GM13976 (cell line): ENCODE results near the gene COX10.

Source experiments
- DNase-seq: peaks from one replicate; pipeline ENCODE4 v3.0.0; 2012; ENCODE audit warnings: low spot score
- in situ Hi-C: fragments of 300-500 bp; cut with MboI; formaldehyde crosslinking; loops from one replicate; pipeline ENCODE4 v1.12.0; 2022; ENCODE audit warnings: low sequenced_read_pairs, mixed read lengths, inconsistent platforms; ENCODE audit not compliant: unreplicated experiment
- TF ChIP-seq, protein P1 (sequence below): IDR thresholded peaks from 2 replicates; pipeline ENCODE4 v1.5.1; 2012; ENCODE audit warnings: borderline replicate concordance, mild to moderate bottlenecking; ENCODE audit not compliant: insufficient read depth; ENCODE audit errors: extremely low read depth, missing control alignments, control extremely low read depth

The COX10 gene

DNA sequence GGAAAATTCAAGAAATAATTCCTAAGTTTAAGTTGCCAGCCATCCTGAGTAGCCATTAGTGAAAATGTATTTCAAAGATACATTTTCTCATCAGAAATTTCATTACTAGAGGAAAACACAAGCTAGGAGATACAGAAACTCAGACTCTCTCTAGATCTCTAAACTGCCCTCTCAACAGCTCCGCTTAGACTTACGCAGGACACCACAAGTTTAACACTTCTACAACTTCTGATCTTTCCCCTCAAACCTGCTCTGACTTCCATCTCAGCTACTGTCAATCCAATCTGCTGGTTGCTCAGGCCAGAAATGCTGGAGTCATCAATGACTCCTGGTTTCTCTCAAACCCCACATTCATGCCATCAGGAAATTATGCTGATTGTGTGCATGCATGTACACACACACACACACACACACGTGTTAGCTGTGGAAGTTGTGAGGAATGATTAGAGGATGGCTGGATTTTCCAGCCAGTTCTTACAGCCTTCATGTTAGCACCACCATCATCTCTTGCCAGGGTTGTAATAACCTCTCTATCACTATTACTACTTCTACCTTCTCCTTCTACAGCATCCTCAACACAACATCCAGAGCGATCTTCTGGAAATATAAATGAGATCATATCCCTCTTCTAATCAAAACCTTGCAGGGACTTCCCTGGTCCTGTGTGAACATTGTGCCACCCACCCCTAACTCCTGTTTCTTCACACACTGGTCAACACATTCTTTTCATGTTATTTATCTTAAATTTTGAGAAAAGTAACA, 47.1 kb downstream of the COX10 start:
- no peak for DNase-seq
- TF ChIP-seq, protein P1, sequence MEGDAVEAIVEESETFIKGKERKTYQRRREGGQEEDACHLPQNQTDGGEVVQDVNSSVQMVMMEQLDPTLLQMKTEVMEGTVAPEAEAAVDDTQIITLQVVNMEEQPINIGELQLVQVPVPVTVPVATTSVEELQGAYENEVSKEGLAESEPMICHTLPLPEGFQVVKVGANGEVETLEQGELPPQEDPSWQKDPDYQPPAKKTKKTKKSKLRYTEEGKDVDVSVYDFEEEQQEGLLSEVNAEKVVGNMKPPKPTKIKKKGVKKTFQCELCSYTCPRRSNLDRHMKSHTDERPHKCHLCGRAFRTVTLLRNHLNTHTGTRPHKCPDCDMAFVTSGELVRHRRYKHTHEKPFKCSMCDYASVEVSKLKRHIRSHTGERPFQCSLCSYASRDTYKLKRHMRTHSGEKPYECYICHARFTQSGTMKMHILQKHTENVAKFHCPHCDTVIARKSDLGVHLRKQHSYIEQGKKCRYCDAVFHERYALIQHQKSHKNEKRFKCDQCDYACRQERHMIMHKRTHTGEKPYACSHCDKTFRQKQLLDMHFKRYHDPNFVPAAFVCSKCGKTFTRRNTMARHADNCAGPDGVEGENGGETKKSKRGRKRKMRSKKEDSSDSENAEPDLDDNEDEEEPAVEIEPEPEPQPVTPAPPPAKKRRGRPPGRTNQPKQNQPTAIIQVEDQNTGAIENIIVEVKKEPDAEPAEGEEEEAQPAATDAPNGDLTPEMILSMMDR: no peak
- in situ Hi-C loops: no loop called here

DNA sequence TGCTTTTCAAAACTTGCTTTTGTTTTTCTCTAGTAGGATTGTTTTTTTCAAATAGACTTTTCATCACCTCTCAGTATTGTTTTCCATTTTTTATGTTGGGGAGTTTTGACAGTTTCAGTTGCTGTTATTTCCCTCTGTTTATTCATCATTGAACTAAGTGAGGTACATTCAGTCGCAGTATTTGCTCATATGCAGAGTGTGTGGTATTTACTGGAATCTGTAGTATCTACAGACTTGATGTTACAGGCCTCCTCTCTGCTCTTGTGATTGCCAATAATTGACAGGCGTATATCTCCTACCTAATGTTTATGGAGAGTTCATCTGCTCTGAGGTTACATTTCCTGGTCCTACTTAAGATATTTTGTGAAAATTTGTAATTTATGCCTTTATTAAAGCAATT, 49.6 kb downstream of the COX10 start:
- TF ChIP-seq, protein P1: no peak
- in situ Hi-C loops: no loop called here
- DNase-seq: peak; percentile 11

DNA sequence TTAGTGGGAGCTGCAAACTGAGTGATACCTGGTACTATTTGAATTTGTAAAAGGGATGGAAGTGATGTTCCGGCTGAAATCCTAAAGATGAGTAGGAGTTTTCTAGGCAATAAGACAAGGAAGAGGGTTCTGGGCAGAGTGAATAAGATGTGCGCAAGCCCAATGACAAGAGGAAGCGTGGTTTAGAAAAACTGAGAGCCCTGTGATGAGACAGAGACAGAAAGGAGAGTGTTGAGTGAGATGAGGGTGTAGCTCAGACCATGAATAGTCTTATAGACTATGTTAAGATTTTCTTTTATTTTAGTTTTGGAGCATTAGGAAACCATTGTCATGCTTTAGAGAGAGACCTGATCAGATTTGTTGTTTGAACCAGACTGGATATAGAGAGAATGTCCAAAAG, 50.2 kb downstream of the COX10 start:
- in situ Hi-C loops: no loop called here
- DNase-seq: no peak
- TF ChIP-seq, protein P1: no peak

DNA sequence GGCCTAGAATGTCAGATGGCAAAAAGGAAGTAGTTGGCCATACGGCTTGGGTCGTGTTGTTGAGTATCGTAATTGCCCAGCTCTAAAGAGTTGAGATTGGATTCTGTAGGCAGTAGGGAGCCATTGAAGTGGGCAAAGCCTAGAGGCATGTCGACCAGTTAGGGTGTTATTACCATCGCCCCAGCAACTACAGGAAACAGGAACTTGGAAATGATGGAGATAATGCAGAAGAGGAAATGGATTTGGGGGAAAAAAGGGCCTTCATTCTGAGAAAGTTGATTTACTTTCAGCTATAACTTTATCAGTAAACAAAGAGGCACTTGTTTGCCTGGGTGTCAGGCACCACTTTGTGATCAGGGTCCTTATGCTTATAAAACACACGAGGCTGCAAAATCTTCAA, 52.6 kb downstream of the COX10 start:
- DNase-seq: no peak
- TF ChIP-seq, protein P1: no peak
- in situ Hi-C loops: no loop called here

DNA sequence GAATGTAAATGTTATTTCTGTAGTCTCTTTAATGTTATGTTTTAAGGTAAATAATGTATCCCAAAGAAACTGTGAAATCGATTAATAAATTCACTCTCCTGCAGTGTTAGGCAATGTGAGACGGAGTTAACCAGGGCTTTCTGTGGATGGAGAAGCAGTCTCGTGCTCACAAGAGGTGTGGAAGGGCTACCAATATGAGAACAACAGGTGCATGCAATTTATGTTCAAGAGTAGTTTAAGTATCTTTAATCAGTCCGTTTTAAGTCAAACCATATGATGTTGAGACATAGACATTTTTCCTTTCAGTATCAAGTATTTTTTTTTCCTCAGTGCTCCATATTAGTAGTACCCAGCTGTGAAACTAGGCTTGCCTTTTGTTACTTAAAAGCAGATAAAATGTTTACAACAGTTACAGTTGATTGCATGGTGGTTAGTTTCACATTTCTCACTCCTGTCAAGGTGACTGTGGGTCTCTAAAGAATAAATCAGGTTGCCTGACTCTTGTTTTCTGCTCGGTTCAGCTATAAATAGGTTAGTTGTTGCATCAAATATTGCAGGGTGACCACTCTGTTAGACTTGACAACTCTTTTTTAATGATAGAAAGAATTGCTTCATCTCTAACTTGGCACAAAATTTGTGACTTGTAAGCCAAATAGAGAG, 54.4 kb downstream of the COX10 start:
- in situ Hi-C loops: no loop called here
- TF ChIP-seq, protein P1: no peak
- no peak for DNase-seq

DNA sequence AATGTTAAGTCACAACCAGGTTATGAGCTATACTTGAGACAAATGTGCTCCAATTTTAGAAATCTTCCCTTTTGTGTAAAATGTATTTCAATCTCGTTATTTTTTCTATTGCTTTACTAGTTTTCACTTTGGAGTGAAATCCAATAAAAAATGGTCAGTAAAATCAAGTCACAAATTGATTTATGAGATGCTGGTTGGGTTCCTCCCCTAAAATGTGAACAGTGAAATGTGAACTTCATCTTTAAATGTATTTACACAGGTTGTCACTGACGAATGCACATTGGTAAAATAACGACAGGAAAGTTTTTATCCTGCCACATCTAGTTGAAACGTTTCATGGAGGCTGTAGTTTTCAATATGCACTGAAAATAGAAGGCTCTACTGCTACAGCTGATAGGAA, 55.5 kb downstream of the COX10 start:
- DNase-seq: no peak
- TF ChIP-seq, protein P1: no peak
- in situ Hi-C loops: no loop called here
